Effector memory CD4-positive, alpha-beta T cell (primary cell): ENCODE data around the gene SMPX.

Experiments
- DNase-seq, 3 donors: peaks; one replicate each; pipeline ENCODE4 v3.0.0-alpha.2; 2020
- H3K27ac ChIP-seq: 2 replicates; pipeline ENCODE4 v1.7.0; 2013; ENCODE audit warnings: mild to moderate bottlenecking, low read length, moderate library complexity; ENCODE audit not compliant: insufficient read depth, poor library complexity, severe bottlenecking
- H3K27me3 ChIP-seq: replicated peaks from 2 replicates; pipeline ENCODE4 v1.7.0; 2013; ENCODE audit warnings: mild to moderate bottlenecking, low read length; ENCODE audit not compliant: insufficient read depth, control insufficient read depth, poor library complexity, severe bottlenecking
- H3K36me3 ChIP-seq: 2 replicates; pipeline ENCODE4 v1.7.0; 2013; ENCODE audit warnings: mild to moderate bottlenecking, low read length, moderate library complexity; ENCODE audit not compliant: control insufficient read depth, insufficient read depth
- H3K4me1 ChIP-seq: 2 replicates; pipeline ENCODE4 v1.7.0; 2013; ENCODE audit warnings: low read length, mild to moderate bottlenecking; ENCODE audit not compliant: control insufficient read depth, insufficient read depth, poor library complexity, severe bottlenecking
- H3K4me3 ChIP-seq: 2 replicates; pipeline ENCODE4 v1.7.0; 2013; ENCODE audit warnings: low read length, low read depth, mild to moderate bottlenecking; ENCODE audit not compliant: insufficient read depth, poor library complexity, severe bottlenecking
- H3K9me3 ChIP-seq: 2 replicates; pipeline ENCODE4 v1.7.0; 2013; ENCODE audit warnings: mild to moderate bottlenecking, low read length, moderate library complexity; ENCODE audit not compliant: control insufficient read depth
- total RNA-seq, 3 donors: gene quantifications; one replicate each; lab custom pipeline; 2026; lab: John Stamatoyannopoulos, UW

SMPX gene
- 0 reads per million in 3 donors for total RNA-seq

DNA sequence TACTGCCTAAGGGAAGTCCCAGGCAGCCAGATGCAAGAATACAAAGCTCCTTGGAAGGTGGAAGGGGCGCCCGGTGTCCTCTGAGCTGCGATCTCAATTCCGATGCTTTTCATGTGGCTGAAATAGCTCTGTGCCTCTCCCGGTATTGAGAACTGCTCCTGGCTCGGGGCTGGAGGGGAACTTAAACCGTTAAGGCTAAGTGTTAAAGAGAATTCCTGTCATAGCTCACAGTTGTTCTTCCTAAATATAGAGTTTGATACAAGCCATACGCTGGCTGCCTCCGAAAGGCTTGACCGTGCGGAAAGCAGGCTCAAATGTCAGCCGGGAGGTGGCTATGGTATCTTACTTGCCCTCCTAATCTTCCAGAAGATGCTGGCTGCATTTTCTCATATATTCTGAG, at the start of gene SMPX:
Gene SMPX, minus strand, starts transcription at position 157 of the 400 bp plus-strand sequence. CDS start 3,826 bp downstream, outside the sequence.
- no peak within 1 kb of the TSS for H3K4me3 ChIP-seq

DNA sequence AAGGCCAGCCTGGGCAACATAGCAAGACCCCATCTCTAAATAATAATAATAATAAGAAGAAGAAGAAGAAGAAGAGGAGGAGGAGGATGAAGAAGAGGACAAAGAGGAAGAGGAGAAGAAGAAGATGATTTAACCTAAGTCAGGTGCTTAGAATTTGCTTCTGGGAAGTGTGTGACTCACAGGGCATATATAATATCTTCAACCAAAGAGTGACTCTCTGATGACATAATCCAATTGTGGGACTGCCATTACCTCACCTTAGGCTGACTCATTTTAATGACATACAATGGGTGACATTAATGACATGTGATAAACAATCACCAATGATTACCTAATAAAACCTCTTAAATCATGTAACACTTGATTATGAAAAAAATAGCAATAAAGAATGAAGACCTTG, 48.8 kb upstream of the SMPX start:
- no peaks in the 10 kb centered on the region for H3K27me3 ChIP-seq
- H3K27ac ChIP-seq: no peak overlapping the region
- H3K36me3 ChIP-seq: no peaks in the 10 kb centered on the region
- no peaks in the 10 kb centered on the region for H3K4me1 ChIP-seq
- DNase-seq: no peak
- no peak overlapping the region for H3K4me3 ChIP-seq
- H3K9me3 ChIP-seq: no peaks in the 10 kb centered on the region

More for the DNA sequence above, at the start of gene SMPX:
- no peaks in the 10 kb centered on the region for H3K4me1 ChIP-seq
- no peak within 1 kb of the TSS for H3K27ac ChIP-seq
- H3K36me3 ChIP-seq: no peaks in the 10 kb centered on the region
- no peak for DNase-seq
- H3K27me3 ChIP-seq: no peaks in the 10 kb centered on the region
- H3K9me3 ChIP-seq: no peaks in the 10 kb centered on the region

DNA sequence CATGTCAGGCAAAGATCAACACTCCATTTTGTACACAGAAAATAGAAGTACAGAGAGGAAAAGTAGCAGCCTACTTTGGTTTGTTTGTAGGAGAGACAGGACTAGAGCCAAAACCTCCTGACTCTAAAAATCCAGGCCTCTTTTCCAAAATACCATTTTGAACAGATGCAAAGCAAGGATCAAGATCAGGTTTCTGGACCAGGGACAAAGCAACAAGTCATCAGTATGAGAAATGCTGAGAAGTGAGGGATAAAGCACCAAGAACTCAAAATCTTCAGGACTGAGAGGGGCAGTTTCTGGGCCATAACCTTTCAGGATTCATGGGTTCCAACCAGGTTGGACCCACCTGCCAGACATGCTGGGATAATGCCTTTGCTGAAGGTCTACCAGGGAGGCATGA, 44.9 kb upstream of the SMPX start:
- DNase-seq: no peak

DNA sequence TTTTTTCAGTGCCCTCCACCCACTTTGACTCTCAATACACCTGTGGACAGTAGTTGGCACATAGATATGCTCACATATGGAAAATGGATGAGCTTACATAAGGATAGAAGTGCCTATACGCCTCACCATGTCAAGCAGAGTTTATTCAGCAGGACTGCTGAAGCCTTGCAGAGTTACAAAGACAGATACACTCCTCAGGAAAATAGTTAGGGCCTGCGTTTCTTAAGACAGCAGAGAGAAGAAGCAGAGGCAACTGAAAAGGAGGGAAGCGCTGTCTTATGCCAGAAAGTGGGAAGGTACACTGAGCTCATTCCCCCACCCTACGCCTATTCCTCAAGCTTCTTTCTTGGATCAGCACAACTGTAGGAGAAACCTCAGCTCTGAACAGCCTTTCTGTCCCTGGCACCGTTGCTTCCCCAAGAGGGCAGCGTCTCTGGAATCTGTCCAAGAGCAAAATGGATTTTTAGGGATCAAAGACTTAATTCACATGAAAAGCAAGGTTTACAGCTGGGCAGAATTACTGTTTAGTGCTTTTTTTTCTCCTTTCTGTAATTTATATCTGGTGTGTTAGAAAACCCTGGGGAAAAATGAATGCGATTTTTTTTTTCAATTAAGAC, 44.2 kb upstream of the SMPX start:
- H3K4me3 ChIP-seq: no peak overlapping the region
- no peaks in the 10 kb centered on the region for H3K4me1 ChIP-seq
- no peaks in the 10 kb centered on the region for H3K27me3 ChIP-seq
- no peak for DNase-seq
- H3K27ac ChIP-seq: no peak overlapping the region
- H3K9me3 ChIP-seq: no peaks in the 10 kb centered on the region
- H3K36me3 ChIP-seq: no peaks in the 10 kb centered on the region

More for the DNA sequence above, 44.9 kb upstream of the SMPX start:
- Histone ChIP-seq H3K4me3 (no peak overlapping the region), H3K27me3 (no peaks in the 10 kb centered on the region), H3K9me3 (no peaks in the 10 kb centered on the region), H3K4me1 (no peaks in the 10 kb centered on the region), H3K36me3 (no peaks in the 10 kb centered on the region), H3K27ac (no peak overlapping the region)

DNA sequence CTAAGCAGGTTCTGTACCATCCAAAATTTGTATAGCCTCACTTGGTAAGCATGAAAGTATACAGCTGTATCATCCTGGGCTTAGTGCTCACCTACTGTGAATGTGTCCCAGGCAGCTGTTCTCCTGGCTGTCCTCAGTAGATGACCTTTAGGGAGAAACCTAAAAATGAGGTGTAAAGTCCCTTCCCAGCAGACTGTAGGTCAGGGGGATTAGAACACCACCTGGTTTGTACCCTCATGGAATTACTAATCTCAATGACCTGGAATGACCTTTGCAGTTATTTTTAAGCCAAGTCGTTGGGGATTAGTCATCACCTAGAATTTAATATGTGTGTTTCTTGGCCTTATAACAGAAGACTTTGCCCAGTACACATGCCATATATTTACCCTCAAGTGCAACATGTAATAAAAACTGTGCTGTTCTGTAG, 42.4 kb upstream of the SMPX start:
- no peak for DNase-seq
- no peaks in the 10 kb centered on the region for H3K36me3 ChIP-seq
- H3K27me3 ChIP-seq: no peaks in the 10 kb centered on the region
- no peak overlapping the region for H3K4me3 ChIP-seq
- no peak overlapping the region for H3K27ac ChIP-seq
- no peaks in the 10 kb centered on the region for H3K4me1 ChIP-seq
- no peaks in the 10 kb centered on the region for H3K9me3 ChIP-seq

DNA sequence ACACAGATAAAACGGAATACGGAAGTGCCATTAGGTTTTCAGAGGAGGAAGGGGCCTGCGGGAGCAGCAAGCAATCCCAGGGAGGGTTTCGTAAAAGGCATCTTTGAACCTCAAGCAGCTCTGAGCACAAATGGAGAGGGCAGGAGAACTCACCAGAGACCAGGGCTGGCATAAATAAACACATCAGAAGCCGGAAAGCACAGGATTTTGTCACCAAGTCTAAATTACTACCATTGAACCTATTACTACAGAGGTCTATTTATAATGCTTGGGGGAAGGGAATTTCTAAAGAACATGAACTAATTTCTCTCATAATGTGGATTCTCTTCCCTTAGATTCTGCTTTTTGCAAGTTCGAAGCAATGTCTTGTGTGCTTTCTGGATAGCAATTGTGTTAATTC, 41.9 kb upstream of the SMPX start:
- no peak for DNase-seq
- no peak overlapping the region for H3K27ac ChIP-seq
- no peaks in the 10 kb centered on the region for H3K4me1 ChIP-seq
- no peaks in the 10 kb centered on the region for H3K9me3 ChIP-seq
- H3K4me3 ChIP-seq: no peak overlapping the region
- no peaks in the 10 kb centered on the region for H3K36me3 ChIP-seq
- no peaks in the 10 kb centered on the region for H3K27me3 ChIP-seq

DNA sequence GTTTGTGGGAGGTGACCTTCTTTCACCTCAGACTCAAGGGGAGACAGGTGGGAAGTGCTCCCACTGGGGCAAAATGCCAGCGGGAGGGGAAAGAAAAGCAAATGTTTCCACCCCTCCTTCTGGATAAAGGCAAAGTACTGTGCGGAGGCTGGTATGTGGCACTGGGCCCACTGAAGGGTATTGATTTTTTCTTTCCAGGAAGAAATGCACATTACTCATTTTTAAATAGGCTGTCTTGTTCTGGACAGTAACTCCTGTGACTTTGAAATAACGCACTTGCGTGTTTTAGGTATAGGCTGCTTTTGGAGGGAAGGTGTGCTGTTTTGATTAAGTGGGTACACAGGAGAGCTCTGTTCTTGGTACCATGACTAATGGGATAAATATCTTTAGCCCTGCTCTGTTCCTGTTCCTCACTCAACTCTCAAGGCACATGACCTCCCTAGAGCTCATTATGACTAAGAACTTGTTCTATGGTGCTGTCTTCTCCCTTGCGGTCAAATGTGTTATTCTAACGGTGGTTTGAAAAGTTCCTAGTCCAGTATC, 40.8 kb upstream of the SMPX start:
- Histone ChIP-seq H3K27ac (no peak overlapping the region), H3K27me3 (no peaks in the 10 kb centered on the region), H3K36me3 (no peaks in the 10 kb centered on the region), H3K4me3 (no peak overlapping the region), H3K4me1 (no peaks in the 10 kb centered on the region), H3K9me3 (no peaks in the 10 kb centered on the region)
- DNase-seq: no peak

DNA sequence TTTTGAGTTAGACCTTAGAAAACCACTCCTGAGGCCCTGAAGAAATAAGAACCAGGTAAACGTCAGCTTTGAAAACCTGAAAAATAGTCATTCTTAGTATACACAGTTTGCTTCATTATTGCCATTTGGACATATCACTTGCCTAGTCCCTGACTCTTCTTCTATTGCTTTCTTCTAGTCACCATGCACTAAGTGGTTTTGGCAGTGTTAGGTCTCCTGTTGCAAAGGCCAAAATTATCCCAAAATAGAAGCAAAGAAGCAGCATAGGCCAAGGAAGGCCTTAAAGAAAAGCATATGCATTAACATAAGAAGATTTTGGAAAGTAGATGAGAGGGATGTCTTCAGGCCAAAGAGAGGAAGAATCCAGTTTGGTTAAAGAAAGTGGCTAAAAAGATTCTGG, 24.1 kb upstream of the SMPX start:
- no peak for DNase-seq
- Histone ChIP-seq H3K9me3 (no peaks in the 10 kb centered on the region), H3K4me1 (no peaks in the 10 kb centered on the region), H3K27me3 (no peaks in the 10 kb centered on the region), H3K27ac (no peak overlapping the region), H3K4me3 (no peak overlapping the region), H3K36me3 (no peaks in the 10 kb centered on the region)

DNA sequence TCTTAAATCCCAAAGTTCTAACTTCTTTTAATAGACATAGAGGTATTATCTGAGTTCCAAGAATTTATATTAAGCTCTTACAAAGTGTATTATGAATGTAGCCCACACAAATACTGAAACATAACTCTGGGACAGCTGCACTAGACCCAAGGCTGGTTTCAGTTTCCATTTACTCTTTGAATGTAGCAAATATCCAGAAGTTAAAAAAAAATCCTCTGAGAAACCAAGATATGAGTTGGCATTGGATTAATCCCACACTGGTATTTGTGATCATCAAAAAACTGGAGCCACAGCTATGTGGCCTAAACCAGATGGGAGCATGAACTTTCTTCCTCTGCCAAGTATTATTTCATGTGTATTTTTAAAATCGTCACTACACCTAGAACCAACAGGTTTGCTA, 23.6 kb upstream of the SMPX start:
- no peak for DNase-seq
- Histone ChIP-seq H3K9me3 (no peaks in the 10 kb centered on the region), H3K36me3 (no peaks in the 10 kb centered on the region), H3K4me1 (no peaks in the 10 kb centered on the region), H3K27me3 (no peaks in the 10 kb centered on the region), H3K4me3 (no peak overlapping the region), H3K27ac (no peak overlapping the region)

DNA sequence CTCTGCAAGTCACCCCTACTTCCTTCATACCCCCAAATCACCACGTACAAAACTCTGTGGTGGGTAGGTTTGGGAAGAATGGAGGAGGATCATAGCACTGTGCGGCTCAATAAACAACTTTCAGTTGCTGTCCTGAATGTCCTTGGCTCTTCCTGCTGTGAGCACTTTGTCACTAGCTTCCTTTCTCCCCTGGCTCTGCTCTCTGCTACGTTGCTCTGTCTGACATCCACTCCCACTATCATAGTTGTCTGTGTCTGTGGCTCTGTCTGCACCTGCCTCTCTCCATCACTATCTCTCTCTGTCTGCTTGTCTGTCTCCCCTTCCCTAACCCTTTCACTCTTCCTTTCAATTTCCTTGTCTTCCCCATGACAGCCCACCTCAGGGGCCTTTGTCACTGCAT, 21.2 kb upstream of the SMPX start:
- DNase-seq: no peak
- no peaks in the 10 kb centered on the region for H3K9me3 ChIP-seq
- no peak overlapping the region for H3K4me3 ChIP-seq
- no peaks in the 10 kb centered on the region for H3K4me1 ChIP-seq
- no peak overlapping the region for H3K27ac ChIP-seq
- no peaks in the 10 kb centered on the region for H3K36me3 ChIP-seq
- H3K27me3 ChIP-seq: no peaks in the 10 kb centered on the region
